IPS-18a (cell line): ENCODE data around the gene TCF7.

Experiments used
- H3K27ac ChIP-seq: one replicate; pipeline ENCODE4 v1.5.1; 2013; ENCODE audit warnings: low read length
- H3K27me3 ChIP-seq: one replicate; pipeline ENCODE4 v1.6.1; 2013; ENCODE audit warnings: mild to moderate bottlenecking, low read length; ENCODE audit not compliant: control insufficient read depth, insufficient read depth
- H3K36me3 ChIP-seq: one replicate; pipeline ENCODE4 v1.6.1; 2013; ENCODE audit warnings: low read depth, low read length; ENCODE audit not compliant: control insufficient read depth
- H3K4me1 ChIP-seq: one replicate; pipeline ENCODE4 v1.6.1; 2013; ENCODE audit warnings: low read depth, low read length; ENCODE audit not compliant: control insufficient read depth
- H3K4me3 ChIP-seq: one replicate; pipeline ENCODE4 v1.5.1; 2013; ENCODE audit warnings: low read length
- H3K9ac ChIP-seq: one replicate; pipeline ENCODE4 v1.6.1; 2013; ENCODE audit warnings: mild to moderate bottlenecking, low read length, moderate library complexity
- H3K9me3 ChIP-seq: one replicate; pipeline ENCODE4 v1.6.1; 2013; ENCODE audit warnings: low read depth, low read length; ENCODE audit not compliant: control insufficient read depth

TCF7 gene

GRCh38 chr5:134092875-134093274 lies 21.6 kb upstream of the TCF7 start:
- no peaks in the 10 kb centered on the region for H3K9me3 ChIP-seq
- H3K4me3 ChIP-seq = no peak overlapping the region
- no peak overlapping the region for H3K9ac ChIP-seq
- H3K36me3 ChIP-seq = no peaks in the 10 kb centered on the region
- H3K4me1 ChIP-seq = no peaks in the 10 kb centered on the region
- peaks cover 10% of the 10 kb centered on the region for H3K27me3 ChIP-seq
- H3K27ac ChIP-seq = no peak overlapping the region

GRCh38 chr5:134093351-134093750 lies 21.1 kb upstream of the TCF7 start:
- H3K36me3 ChIP-seq = no peaks in the 10 kb centered on the region
- H3K4me1 ChIP-seq = no peaks in the 10 kb centered on the region
- no peaks in the 10 kb centered on the region for H3K9me3 ChIP-seq
- H3K27me3 ChIP-seq = peaks cover 12% of the 10 kb centered on the region
- H3K4me3 ChIP-seq = no peak overlapping the region
- H3K27ac ChIP-seq = no peak overlapping the region
- H3K9ac ChIP-seq = no peak overlapping the region

- peaks cover 3% of the 10 kb centered on the region for H3K4me1 ChIP-seq
- H3K27me3 ChIP-seq = peaks cover 26% of the 10 kb centered on the region
- H3K4me3 ChIP-seq = no peak overlapping the region
- H3K27ac ChIP-seq = no peak overlapping the region
- no peaks in the 10 kb centered on the region for H3K9me3 ChIP-seq
- no peak overlapping the region for H3K9ac ChIP-seq
- H3K36me3 ChIP-seq = no peaks in the 10 kb centered on the region
These were observed 19.2 kb upstream of the TCF7 start for GRCh38 chr5:134095293-134095692.

GRCh38 chr5:134095887-134096589 lies 18.4 kb upstream of the TCF7 start:
- no peaks in the 10 kb centered on the region for H3K9me3 ChIP-seq
- H3K27me3 ChIP-seq = peaks cover 30% of the 10 kb centered on the region
- H3K4me1 ChIP-seq = peaks cover 11% of the 10 kb centered on the region
- no peak overlapping the region for H3K27ac ChIP-seq
- no peak overlapping the region for H3K9ac ChIP-seq
- H3K4me3 ChIP-seq = no peak overlapping the region
- no peaks in the 10 kb centered on the region for H3K36me3 ChIP-seq

GRCh38 chr5:134097211-134097749 lies 17.2 kb upstream of the TCF7 start:
- H3K27me3 ChIP-seq = peaks cover 39% of the 10 kb centered on the region
- no peaks in the 10 kb centered on the region for H3K36me3 ChIP-seq
- H3K4me1 ChIP-seq = peaks cover 17% of the 10 kb centered on the region
- no peak overlapping the region for H3K27ac ChIP-seq
- H3K9me3 ChIP-seq = no peaks in the 10 kb centered on the region
- H3K9ac ChIP-seq = no peak overlapping the region
- no peak overlapping the region for H3K4me3 ChIP-seq

- peaks cover 17% of the 10 kb centered on the region for H3K4me1 ChIP-seq
- H3K9ac ChIP-seq = no peak overlapping the region
- no peak overlapping the region for H3K4me3 ChIP-seq
- H3K27me3 ChIP-seq = peaks cover 39% of the 10 kb centered on the region
- H3K9me3 ChIP-seq = no peaks in the 10 kb centered on the region
- H3K36me3 ChIP-seq = no peaks in the 10 kb centered on the region
- no peak overlapping the region for H3K27ac ChIP-seq
These were observed 15.8 kb upstream of the TCF7 start for GRCh38 chr5:134098690-134099089.

GRCh38 chr5:134099288-134099872 lies 15.1 kb upstream of the TCF7 start:
- H3K4me1 ChIP-seq = peaks cover 17% of the 10 kb centered on the region
- no peaks in the 10 kb centered on the region for H3K36me3 ChIP-seq
- H3K9me3 ChIP-seq = no peaks in the 10 kb centered on the region
- H3K27me3 ChIP-seq = peaks cover 39% of the 10 kb centered on the region
- H3K4me3 ChIP-seq = no peak overlapping the region
- H3K27ac ChIP-seq = no peak overlapping the region
- no peak overlapping the region for H3K9ac ChIP-seq

- Histone ChIP-seq H3K36me3 (no peaks in the 10 kb centered on the region), H3K4me3 (peak overlapping the region; percentile 34), H3K27ac (peak overlapping the region; percentile 13), H3K9me3 (no peaks in the 10 kb centered on the region), H3K4me1 (peaks cover 17% of the 10 kb centered on the region), H3K9ac (no peak overlapping the region), H3K27me3 (peaks cover 39% of the 10 kb centered on the region)
These were observed 14.6 kb upstream of the TCF7 start for GRCh38 chr5:134099939-134100282.

- H3K4me3 ChIP-seq = peak overlapping the region; percentile 34
These were observed 14.0 kb upstream of the TCF7 start for GRCh38 chr5:134100283-134101091.

GRCh38 chr5:134101686-134102439 lies 12.6 kb upstream of the TCF7 start:
- Histone ChIP-seq H3K9me3 (no peaks in the 10 kb centered on the region), H3K36me3 (no peaks in the 10 kb centered on the region), H3K27ac (no peak overlapping the region), H3K9ac (no peak overlapping the region), H3K27me3 (peaks cover 38% of the 10 kb centered on the region), H3K4me1 (peaks cover 17% of the 10 kb centered on the region), H3K4me3 (no peak overlapping the region)

More at GRCh38 chr5:134100283-134101091, 14.0 kb upstream of the TCF7 start:
- no peaks in the 10 kb centered on the region for H3K36me3 ChIP-seq
- no peaks in the 10 kb centered on the region for H3K9me3 ChIP-seq
- H3K9ac ChIP-seq = no peak overlapping the region
- H3K27me3 ChIP-seq = peaks cover 39% of the 10 kb centered on the region
- H3K27ac ChIP-seq = peak overlapping the region; percentile 13
- H3K4me1 ChIP-seq = peaks cover 17% of the 10 kb centered on the region

GRCh38 chr5:134103397-134103796 lies 11.1 kb upstream of the TCF7 start:
- no peak overlapping the region for H3K27ac ChIP-seq
- H3K4me1 ChIP-seq = peaks cover 17% of the 10 kb centered on the region
- no peak overlapping the region for H3K4me3 ChIP-seq
- H3K36me3 ChIP-seq = no peaks in the 10 kb centered on the region
- H3K9ac ChIP-seq = no peak overlapping the region
- H3K9me3 ChIP-seq = no peaks in the 10 kb centered on the region
- H3K27me3 ChIP-seq = peaks cover 27% of the 10 kb centered on the region
